ENCODE data around the gene HEXD.

HEXD gene

DNA sequence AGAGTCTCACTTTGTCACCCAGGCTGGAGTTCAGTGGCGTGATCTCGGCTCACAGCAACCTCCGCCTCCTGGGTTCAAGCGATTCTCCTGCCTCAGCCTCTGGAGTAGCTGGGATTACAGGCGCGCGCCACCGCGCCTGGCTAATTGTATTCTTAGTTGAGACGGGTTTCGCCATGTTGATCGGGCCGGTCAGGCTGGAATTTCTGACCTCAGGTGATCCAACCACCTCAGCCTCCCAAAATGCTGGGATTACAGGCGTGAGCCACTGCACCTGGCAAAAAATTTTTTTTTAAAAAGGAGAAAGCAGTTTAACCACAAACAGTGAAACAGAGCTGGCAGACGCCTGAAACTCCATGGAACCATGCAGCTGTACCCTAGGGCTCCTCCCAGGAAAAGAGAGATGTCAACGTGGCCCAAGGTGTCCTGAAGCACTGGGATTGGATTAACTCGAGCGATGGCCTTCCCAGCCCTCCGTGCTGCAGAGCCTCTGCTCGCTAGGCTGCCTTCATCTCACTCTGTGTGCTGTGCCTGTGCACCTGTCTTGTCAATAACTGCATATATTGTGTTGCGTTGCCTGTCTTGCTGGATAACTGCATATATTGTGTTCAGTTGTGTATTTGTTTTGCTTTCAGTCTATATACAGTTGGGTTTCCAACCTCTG, 71.8 kb downstream of the HEXD start:
- TF ChIP-seq, protein P1, sequence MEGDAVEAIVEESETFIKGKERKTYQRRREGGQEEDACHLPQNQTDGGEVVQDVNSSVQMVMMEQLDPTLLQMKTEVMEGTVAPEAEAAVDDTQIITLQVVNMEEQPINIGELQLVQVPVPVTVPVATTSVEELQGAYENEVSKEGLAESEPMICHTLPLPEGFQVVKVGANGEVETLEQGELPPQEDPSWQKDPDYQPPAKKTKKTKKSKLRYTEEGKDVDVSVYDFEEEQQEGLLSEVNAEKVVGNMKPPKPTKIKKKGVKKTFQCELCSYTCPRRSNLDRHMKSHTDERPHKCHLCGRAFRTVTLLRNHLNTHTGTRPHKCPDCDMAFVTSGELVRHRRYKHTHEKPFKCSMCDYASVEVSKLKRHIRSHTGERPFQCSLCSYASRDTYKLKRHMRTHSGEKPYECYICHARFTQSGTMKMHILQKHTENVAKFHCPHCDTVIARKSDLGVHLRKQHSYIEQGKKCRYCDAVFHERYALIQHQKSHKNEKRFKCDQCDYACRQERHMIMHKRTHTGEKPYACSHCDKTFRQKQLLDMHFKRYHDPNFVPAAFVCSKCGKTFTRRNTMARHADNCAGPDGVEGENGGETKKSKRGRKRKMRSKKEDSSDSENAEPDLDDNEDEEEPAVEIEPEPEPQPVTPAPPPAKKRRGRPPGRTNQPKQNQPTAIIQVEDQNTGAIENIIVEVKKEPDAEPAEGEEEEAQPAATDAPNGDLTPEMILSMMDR (IDR thresholded peaks at IDR 0.05; ENCODE audit: extremely low read depth, insufficient read depth, missing control alignments), result no peak
- in situ Hi-C loops (cut with MboI; ENCODE audit: low pct_unique_long_range_greater_than_20kb, low sequenced_read_pairs, unreplicated experiment), result no loop called here
- no peak for DNase-seq (ENCODE audit: low spot score)

DNA sequence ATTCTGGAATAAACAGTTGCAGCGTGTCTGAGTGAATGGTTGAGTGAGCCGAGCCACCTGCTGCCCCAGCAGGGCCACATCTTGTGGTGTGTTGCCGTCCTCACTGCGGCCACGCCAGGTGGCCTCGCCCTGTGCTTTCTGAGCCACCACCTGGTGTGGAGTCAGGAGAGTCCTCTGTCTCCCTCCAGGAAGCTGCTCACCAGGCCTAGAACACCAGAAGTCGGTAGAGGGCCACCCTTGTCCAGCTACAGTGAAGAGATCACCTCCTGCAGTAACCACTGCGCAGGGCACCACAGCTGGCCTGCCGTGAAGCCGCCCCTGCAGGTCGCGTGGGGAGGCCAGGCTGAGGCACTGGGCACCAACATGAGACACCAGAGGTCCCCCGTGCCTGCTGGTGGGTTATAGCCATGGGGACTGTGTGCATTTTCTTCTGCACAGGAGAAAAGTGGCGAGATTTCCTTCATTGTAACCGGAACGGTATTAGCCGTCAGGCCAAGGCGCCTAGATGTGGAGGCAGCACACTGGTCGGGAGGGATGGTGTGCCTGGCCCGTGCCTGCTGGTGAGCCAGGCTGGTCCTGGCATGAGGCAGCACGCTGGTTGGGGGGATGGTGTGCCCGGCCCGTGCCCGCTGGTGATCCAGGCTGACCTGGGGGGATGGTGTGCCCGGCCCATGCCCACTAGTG, 72.5 kb downstream of the HEXD start:
- in situ Hi-C loops (cut with MboI; ENCODE audit: low pct_unique_long_range_greater_than_20kb, low sequenced_read_pairs, unreplicated experiment), result no loop called here
- TF ChIP-seq, protein P1 (IDR thresholded peaks at IDR 0.05; ENCODE audit: extremely low read depth, insufficient read depth, missing control alignments), result no peak
- no peak for DNase-seq (ENCODE audit: low spot score)

DNA sequence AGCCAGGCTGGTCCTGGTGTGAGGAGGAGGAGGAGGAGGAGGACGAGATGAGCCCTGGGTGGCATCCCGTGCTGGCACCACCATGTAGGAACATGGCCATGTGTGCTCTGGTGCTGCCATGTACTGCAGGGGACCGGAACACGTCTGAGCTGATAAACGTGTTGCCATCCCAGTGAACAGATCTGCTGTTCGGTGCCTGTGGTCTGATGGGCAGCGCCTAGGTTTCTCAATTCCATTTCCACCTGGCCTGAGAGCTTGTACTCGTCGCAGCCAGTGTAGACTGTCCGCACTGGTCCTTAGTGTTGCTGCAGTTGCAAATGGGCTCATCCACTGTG, 73.0 kb downstream of the HEXD start:
- in situ Hi-C loops (cut with MboI; ENCODE audit: low pct_unique_long_range_greater_than_20kb, low sequenced_read_pairs, unreplicated experiment), result no loop called here
- DNase-seq (ENCODE audit: low spot score), result no peak
- TF ChIP-seq, protein P1 (IDR thresholded peaks at IDR 0.05; ENCODE audit: extremely low read depth, insufficient read depth, missing control alignments), result no peak

DNA sequence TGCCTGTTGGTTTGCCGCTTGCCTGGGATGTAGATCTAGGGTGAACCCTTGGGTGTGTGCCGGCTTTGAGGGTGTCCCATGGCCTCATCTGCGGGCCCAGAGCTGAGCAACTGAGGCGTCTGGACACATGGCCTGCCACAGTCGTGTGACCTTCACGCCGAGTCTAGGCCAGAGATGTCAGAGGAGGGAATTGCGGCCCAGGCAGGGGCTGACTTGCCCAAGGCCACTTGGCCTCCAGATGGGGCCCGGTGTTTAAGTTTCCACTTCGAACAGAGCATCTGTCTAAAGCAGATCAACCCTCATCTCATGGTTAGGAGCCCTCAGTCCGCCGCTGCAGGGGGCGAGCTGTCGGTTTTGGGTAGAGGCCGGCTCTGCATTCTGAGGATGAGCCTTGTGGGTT, 73.4 kb downstream of the HEXD start:
- no peak for DNase-seq (ENCODE audit: low spot score)
- in situ Hi-C loops (cut with MboI; ENCODE audit: low pct_unique_long_range_greater_than_20kb, low sequenced_read_pairs, unreplicated experiment), result no loop called here
- TF ChIP-seq, protein P1 (IDR thresholded peaks at IDR 0.05; ENCODE audit: extremely low read depth, insufficient read depth, missing control alignments), result no peak

Data from GM13977 (cell line).